Measurements from ENCODE around the gene METTL16. TPM values are rescaled to one million over a fixed set of nuclear protein-coding genes. Genes with fewer than 3 reads are reported as not detected.

Gene METTL16
- total RNA-seq, 4 donors from 2014 or later = 30.4 to 48.9 (median 44.7) TPM

DNA sequence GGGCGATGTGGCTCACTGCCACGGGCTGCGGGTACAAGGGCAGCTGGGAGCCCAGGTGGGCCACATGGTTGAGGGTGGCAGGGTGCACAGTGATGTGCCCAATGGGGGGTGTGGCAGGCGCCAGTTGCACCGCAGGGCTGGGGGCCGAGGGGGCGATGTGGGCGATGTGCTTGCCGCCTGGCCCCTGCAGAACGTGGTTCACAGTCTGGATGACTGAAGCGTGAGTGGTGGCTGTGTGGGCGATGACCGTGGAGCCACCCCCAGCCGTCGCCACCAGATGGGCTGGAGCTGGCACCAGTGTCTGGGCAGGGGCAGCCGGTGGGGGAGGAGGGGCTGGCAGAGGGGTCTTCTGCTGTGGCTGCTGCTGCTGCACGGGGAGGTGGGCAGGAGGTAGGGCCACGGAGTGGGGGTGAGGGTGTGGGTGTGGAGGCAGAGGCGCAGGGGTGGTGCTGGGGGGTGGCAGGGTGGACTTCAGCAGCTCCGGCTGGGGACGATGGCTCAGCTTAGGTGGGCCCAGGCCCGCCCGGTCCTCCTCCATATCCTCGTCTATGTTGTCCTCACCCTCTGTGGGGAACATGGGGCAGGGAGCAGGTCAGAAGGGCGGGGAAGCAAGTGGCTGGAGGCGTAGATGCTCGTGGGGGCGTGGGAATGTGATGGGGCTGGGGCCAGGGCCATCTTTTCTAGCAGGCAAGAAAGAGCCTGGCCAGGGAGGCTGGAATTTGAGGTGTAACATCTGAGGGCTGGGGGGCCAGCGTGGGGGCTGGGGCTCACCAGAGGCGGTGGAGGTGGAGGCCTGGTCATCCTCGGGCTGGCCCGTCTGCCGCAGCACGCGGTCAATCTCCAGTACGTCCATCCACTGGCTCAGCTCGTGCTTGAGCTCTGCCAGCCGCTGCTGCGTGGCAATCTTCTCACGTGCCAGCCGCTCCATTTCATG is 124.3 kb downstream of the METTL16 start:
- H3K9me3 ChIP-seq = no peaks in the 10 kb centered on the region
- H3K4me3 ChIP-seq (replicated peaks in 1 of 3) = no peak overlapping the region
- TF ChIP-seq, protein P1, sequence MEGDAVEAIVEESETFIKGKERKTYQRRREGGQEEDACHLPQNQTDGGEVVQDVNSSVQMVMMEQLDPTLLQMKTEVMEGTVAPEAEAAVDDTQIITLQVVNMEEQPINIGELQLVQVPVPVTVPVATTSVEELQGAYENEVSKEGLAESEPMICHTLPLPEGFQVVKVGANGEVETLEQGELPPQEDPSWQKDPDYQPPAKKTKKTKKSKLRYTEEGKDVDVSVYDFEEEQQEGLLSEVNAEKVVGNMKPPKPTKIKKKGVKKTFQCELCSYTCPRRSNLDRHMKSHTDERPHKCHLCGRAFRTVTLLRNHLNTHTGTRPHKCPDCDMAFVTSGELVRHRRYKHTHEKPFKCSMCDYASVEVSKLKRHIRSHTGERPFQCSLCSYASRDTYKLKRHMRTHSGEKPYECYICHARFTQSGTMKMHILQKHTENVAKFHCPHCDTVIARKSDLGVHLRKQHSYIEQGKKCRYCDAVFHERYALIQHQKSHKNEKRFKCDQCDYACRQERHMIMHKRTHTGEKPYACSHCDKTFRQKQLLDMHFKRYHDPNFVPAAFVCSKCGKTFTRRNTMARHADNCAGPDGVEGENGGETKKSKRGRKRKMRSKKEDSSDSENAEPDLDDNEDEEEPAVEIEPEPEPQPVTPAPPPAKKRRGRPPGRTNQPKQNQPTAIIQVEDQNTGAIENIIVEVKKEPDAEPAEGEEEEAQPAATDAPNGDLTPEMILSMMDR (IDR thresholded peaks at IDR 0.05) = no peak
- no peak for TF ChIP-seq POLR2A (IDR thresholded peaks at IDR 0.05)
- H3K27me3 ChIP-seq = no peaks in the 10 kb centered on the region
- DNase-seq = no peak
- intact Hi-C loops (cut with DNase I) = no loop called here
- peaks cover 41 to 52% of the 10 kb centered on the region in 2 donors for H3K4me1 ChIP-seq
- 91 to 92% methylated on average over 22 to 30 of the region's 41 CpGs for WGBS, 2 donors
- H3K36me3 ChIP-seq = peaks cover 6 to 12% of the 10 kb centered on the region in 2 donors
- H3K27ac ChIP-seq = peak overlapping the region; percentile 90 to 97 (median 92)

DNA sequence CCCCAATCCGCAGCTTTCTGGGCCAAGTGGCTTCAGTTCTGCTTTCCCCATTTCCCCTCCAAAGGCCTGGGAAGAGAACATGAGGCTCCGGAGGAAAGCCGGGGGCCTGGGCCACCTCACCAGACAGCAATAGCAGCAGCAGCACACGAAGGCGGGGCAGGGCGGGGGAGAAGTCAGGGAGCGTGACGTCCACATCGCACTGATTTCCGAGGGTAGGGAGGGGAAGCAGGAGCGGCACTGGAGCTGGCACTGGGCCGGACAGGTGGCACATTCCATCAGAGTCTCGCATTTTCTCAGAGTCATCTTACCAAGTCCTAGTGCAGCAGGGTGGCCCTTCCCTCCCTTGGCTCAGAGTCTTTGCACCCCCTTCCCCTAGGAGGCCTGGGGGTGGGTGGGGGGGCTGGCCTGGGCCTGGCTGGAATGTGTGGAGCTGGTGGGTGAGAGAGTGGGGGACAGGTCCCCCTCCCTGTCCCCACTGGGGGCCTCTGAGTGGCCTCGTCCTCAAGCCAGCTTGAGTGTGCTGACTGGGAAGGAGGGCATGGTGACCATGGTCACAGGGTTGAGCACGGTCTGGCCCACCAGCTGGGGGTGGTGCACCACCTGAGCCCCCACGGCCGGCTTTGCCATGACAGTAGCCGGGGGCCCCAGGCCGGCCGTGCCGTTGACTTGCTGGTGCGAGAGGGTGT is 125.1 kb downstream of the METTL16 start:
- peaks cover 33 to 44% of the 10 kb centered on the region in 2 donors for H3K4me1 ChIP-seq
- H3K36me3 ChIP-seq = peaks cover 6 to 12% of the 10 kb centered on the region in 2 donors
- DNase-seq = peak; percentile 98 to 99
- H3K27ac ChIP-seq = peak overlapping the region; percentile 90 to 97 (median 92)
- WGBS, 2 donors = 48 to 63% methylated on average over 14 to 21 of the region's 22 CpGs
- H3K4me3 ChIP-seq (replicated peaks in 1 of 3) = no peak overlapping the region
- H3K9me3 ChIP-seq = no peaks in the 10 kb centered on the region
- H3K27me3 ChIP-seq = no peaks in the 10 kb centered on the region
- intact Hi-C loops (cut with DNase I) = no loop called here
- peak in 1 of 2 donors; percentile 55 for TF ChIP-seq POLR2A (IDR thresholded peaks at IDR 0.05)
- TF ChIP-seq, protein P1 (IDR thresholded peaks at IDR 0.05) = no peak

DNA sequence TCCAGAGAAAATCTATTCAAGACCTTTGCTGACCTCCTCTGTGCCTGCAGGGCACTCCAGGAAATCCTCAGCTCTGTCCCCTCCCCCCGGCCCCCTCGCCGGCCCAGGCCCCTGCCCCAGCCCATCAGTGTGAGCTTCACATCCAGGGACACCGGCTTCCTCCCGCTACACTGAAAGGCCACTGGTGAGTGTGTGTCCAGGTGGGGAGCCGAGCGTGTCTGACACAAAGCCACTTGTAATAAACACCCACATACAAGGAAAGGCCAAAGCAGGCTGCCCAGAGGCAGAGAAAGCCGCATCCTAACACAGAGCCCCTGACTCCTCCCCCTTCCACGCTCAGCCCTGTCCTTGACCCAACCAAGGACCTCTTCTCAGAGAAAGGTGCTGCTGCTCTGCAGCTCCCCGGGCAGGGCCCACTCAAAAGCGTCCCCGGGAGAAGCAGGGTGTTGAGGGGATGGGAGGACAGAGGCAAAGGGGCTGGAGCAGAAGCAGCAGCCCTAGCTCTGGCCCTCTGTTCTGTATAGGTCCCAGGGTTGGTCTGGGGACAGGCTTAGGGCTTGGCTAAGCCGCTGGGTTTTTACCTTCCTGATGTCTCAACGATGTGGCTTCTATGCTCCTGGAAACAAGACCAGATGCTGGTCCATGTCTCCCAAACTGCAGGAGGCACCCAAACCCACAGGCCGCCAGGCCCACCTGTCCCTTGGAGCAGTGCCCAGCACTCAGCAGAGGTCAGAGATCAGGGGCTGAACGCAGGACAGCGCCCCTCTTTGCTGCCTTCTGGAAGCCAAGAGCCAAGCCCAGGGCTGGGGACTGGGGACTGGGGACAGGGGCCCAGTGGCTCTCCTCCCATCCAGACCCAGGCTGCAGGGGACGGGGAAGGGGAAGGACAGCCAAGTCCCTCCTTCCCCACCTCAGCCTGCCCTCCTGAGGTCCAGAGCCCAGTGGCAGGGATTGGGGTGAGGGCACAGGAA is 126.2 kb downstream of the METTL16 start:
- H3K4me3 ChIP-seq (replicated peaks in 1 of 3) = no peak overlapping the region
- DNase-seq = peak; percentile 51 to 54
- intact Hi-C loops (cut with DNase I) = no loop called here
- no peaks in the 10 kb centered on the region for H3K9me3 ChIP-seq
- peak overlapping the region; percentile 82 to 97 (median 92) for H3K27ac ChIP-seq
- peaks cover 23 to 33% of the 10 kb centered on the region in 2 donors for H3K4me1 ChIP-seq
- H3K36me3 ChIP-seq = peaks cover 6 to 12% of the 10 kb centered on the region in 2 donors
- WGBS, 2 donors = 38 to 58% methylated on average over 9 to 14 of the region's 18 CpGs
- H3K27me3 ChIP-seq = no peaks in the 10 kb centered on the region
- TF ChIP-seq, protein P1 (IDR thresholded peaks at IDR 0.05) = no peak
- TF ChIP-seq POLR2A (IDR thresholded peaks at IDR 0.05) = no peak

DNA sequence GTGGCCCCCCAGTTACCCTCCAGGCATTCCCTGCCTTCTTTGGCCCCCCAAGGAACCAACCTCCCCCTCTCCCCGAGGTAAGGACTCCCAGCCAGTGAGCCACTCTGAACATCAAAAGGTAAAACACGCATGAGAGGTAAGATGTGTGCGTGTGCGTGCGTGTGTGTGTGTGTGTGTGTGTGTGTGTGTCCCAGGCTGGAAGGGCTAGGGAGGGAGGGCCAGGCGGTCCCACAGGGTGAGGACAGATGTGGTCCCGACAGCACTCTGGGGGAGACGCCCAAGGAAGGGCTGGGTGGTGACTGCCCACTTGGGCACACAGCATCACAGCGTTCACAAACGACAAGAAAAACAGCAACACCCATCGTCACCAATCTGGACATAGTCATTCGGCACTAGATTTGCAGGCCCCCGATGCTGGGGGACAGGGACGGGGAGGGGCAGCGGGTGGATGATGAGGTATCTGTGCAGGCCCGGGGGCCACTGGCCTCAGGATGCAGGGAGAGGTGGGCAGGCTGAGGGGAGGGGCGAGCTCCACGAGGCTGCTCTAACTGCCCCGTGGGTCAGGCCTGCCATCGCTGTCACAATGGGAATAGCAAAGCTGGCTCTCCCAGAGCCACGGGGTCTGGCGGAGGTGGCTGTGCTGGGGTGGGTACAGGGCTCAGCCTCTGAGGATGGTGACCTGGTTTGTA is 127.1 kb downstream of the METTL16 start:
- Histone ChIP-seq H3K27me3 (no peaks in the 10 kb centered on the region), H3K4me1 (peaks cover 23 to 28% of the 10 kb centered on the region in 2 donors), H3K4me3 (replicated peaks in 1 of 3) (no peak overlapping the region), H3K27ac (peak overlapping the region in 2 of 3 donors; percentile 92 to 97), H3K9me3 (no peaks in the 10 kb centered on the region), H3K36me3 (peaks cover 9 to 12% of the 10 kb centered on the region in 2 donors)
- DNase-seq = no peak
- intact Hi-C loops (cut with DNase I) = no loop called here
- TF ChIP-seq, protein P1 (IDR thresholded peaks at IDR 0.05) = no peak
- no peak for TF ChIP-seq POLR2A (IDR thresholded peaks at IDR 0.05)
- WGBS, 2 donors = 68 to 81% methylated on average over 22 of the region's 22 CpGs

Data from thyroid gland (tissue), 4 donors.